A549 treated with AZD2906 at 1 μM for 4 hours (cell line): Measurements from ENCODE around the gene OR6P1. TPM values are rescaled to one million over a fixed set of nuclear protein-coding genes. Genes with fewer than 3 reads are reported as not detected.

Source experiments
- total RNA-seq: library from RNA; stranded (reverse); fragments of 200-300 nt; extraction: Qiagen RNA extraction; gene quantifications from 5 replicates; pipeline ENCODE4 v1.2.3, GENCODE V29; 2022

The OR6P1 gene
- total RNA-seq: not detected in 5 replicates

GRCh38 chr1:158570480-158570879 lies at the start of gene OR6P1:
TSS of gene OR6P1 (minus strand) at chr1:158570580. CDS start at chr1:158563604, 6,976 bp downstream.

GRCh38 chr1:158604968-158605367 lies 34.6 kb upstream of the OR6P1 start, which contains the start of gene OR10Z1:
TSS of gene OR10Z1 (plus strand) at chr1:158605268. CDS start at chr1:158606439, 1,171 bp downstream.

GRCh38 chr1:158579733-158580132 lies 9.4 kb upstream of the OR6P1 start, which contains the start of gene OR10X1:
TSS of gene OR10X1 (minus strand) at chr1:158579899. CDS start at chr1:158579899, 0 bp downstream.

GRCh38 chr1:158554352-158554751 lies 16.0 kb downstream of the OR6P1 start, which contains the start of gene OR6Y1:
TSS of gene OR6Y1 (minus strand) at chr1:158554405. CDS start at chr1:158548105, 6,300 bp downstream.

Other genes with a start within 250 kb of the OR6P1 start
- gene CD1B, start 239.0 kb downstream of the OR6P1 start, total RNA-seq: not detected in 5 replicates
- gene CD1E, start 216.7 kb downstream of the OR6P1 start, total RNA-seq: not detected in 5 replicates
- gene OR10T2, start 171.1 kb downstream of the OR6P1 start, total RNA-seq: not detected in 5 replicates
- gene OR10K2, start 144.3 kb downstream of the OR6P1 start, total RNA-seq: not detected in 5 replicates
- gene OR10K1, start 108.7 kb downstream of the OR6P1 start, total RNA-seq: not detected in 5 replicates
- gene OR10R2, start 98.4 kb downstream of the OR6P1 start, total RNA-seq: not detected in 5 replicates
- gene OR6Y1, start 16.2 kb downstream of the OR6P1 start, total RNA-seq: not detected in 5 replicates
- not detected in 5 replicates for gene OR10X1, start 9.3 kb upstream of the OR6P1 start, total RNA-seq
- not detected in 5 replicates for gene OR10Z1, start 34.7 kb upstream of the OR6P1 start, total RNA-seq
- not detected in 5 replicates for gene SPTA1, start 116.1 kb upstream of the OR6P1 start, total RNA-seq
- gene OR6K2, start 130.1 kb upstream of the OR6P1 start, total RNA-seq: not detected in 5 replicates
- not detected in 5 replicates for gene OR6K3, start 150.1 kb upstream of the OR6P1 start, total RNA-seq
- not detected in 5 replicates for gene OR6K6, start 184.1 kb upstream of the OR6P1 start, total RNA-seq
- not detected in 5 replicates for gene OR6N1, start 201.6 kb upstream of the OR6P1 start, total RNA-seq
- not detected in 5 replicates for gene OR6N2, start 210.6 kb upstream of the OR6P1 start, total RNA-seq